PC-9 (cell line): ENCODE measurements around the gene RPS5. TPM values are rescaled to one million over a fixed set of nuclear protein-coding genes. Genes with fewer than 3 reads are reported as not detected.

Experiments
- BruUV-seq: library from RNA; stranded (reverse); fragments of 400-500 nt; replicated peaks from 2 replicates; lab custom pipeline; 2021; lab: Mats Ljungman, UMichigan
- CTCF ChIA-PET: fragments of 300-600 bp; sonication (Branson Sonifier 250); formaldehyde crosslinking; loops from one replicate; lab custom pipeline; 2022; ENCODE audit warnings: antibody characterized with exemption; lab: Charles Lee
- POLR2A ChIA-PET: fragments of 300-600 bp; sonication (Branson Sonifier 250); formaldehyde crosslinking; loops from one replicate; lab custom pipeline; 2022; ENCODE audit warnings: antibody characterized with exemption; ENCODE audit not compliant: unreplicated experiment; lab: Charles Lee
- DNase-seq, 2 experiments: peaks; one replicate each; pipeline versions ENCODE4 v3.0.0 to v3.0.0-alpha.2; 2015 to 2022; ENCODE audit warnings: mixed read lengths in 1 of 2
- H2AFZ ChIP-seq: fragments of 200-600 bp; sonication (generic); 2 replicates; pipeline ENCODE4 v1.8.1; 2017; ENCODE audit warnings: antibody characterized with exemption
- H3F3A ChIP-seq: fragments of 200-600 bp; sonication (generic); 2 replicates; pipeline ENCODE4 v1.8.1; 2017; ENCODE audit warnings: antibody characterized with exemption, mild to moderate bottlenecking, low read depth; ENCODE audit not compliant: insufficient read depth
- H3K27ac ChIP-seq: fragments of 200-600 bp; sonication (generic); 2 replicates; pipeline ENCODE4 v1.6.1; 2016; ENCODE audit warnings: mixed run types
- H3K27me3 ChIP-seq: fragments of 200-600 bp; sonication (generic); 2 replicates; pipeline ENCODE4 v1.6.1; 2016; ENCODE audit warnings: low read depth, mixed run types; ENCODE audit not compliant: insufficient read depth
- H3K36me3 ChIP-seq: fragments of 200-600 bp; sonication (generic); 2 replicates; pipeline ENCODE4 v1.6.1; 2016; ENCODE audit warnings: low read depth, mixed run types
- H3K4me1 ChIP-seq: fragments of 200-600 bp; sonication (generic); replicated peaks from 2 replicates; pipeline ENCODE4 v1.6.1; 2016; ENCODE audit warnings: mixed run types; ENCODE audit not compliant: insufficient read depth
- H3K4me2 ChIP-seq: fragments of 200-600 bp; sonication (generic); 2 replicates; pipeline ENCODE4 v1.6.1; 2017; ENCODE audit warnings: mixed run types
- H3K4me3 ChIP-seq: fragments of 200-600 bp; sonication (generic); 2 replicates; pipeline ENCODE4 v1.6.1; 2016; ENCODE audit warnings: mixed run types
- H3K79me2 ChIP-seq: fragments of 200-600 bp; sonication (generic); 2 replicates; pipeline ENCODE4 v1.6.1; 2017; ENCODE audit warnings: low read depth, mixed run types
- H3K9me2 ChIP-seq: fragments of 200-600 bp; sonication (generic); 2 replicates; pipeline ENCODE4 v1.8.1; 2017; ENCODE audit warnings: mild to moderate bottlenecking; ENCODE audit not compliant: insufficient read depth
- H3K9me3 ChIP-seq: fragments of 200-600 bp; sonication (generic); 2 replicates; pipeline ENCODE4 v1.8.1; 2016; ENCODE audit warnings: low read depth; ENCODE audit not compliant: insufficient read depth
- H4K20me1 ChIP-seq: fragments of 200-600 bp; sonication (generic); 2 replicates; pipeline ENCODE4 v1.8.1; 2017; ENCODE audit not compliant: insufficient read depth
- CTCF ChIP-seq: fragments of 200-600 bp; sonication (generic); conservative IDR thresholded peaks from 2 replicates; pipeline ENCODE4 v1.6.1; 2017; ENCODE audit warnings: mixed run types, antibody characterized with exemption, mild to moderate bottlenecking, moderate library complexity
- EZH2 ChIP-seq: fragments of 200-600 bp; sonication (generic); IDR thresholded peaks from 2 replicates; pipeline ENCODE4 v1.8.0; 2017; ENCODE audit warnings: antibody characterized with exemption, low read depth
- intact Hi-C: fragments of 100-400 bp; cut with micrococcal nuclease; formaldehyde crosslinking; loops from one replicate; pipeline ENCODE4 v1.10.0; 2022; ENCODE audit not compliant: unreplicated experiment
- total RNA-seq: library from RNA; stranded (reverse); gene quantifications from 2 replicates; pipeline ENCODE4 v1.2.3, GENCODE V29; 2021

RPS5 gene
- total RNA-seq, 1 experiment from 2014 or later: 961 TPM

DNA sequence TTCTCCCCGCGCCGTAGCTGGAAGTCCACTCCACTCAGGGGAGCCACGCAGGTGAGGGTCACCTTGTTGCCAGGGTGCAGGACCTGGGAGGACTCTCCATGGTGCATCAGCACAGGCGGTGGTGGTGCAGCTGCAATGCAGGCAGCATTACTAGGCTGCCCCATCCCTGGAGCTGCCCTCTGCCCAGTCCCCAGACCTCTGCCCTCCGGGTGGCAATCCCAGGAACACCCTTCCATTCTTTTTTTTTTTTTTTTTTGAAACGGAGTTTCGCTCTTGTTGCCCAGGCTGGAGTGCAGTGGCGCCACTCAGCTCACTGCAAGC lies 35.6 kb upstream of the RPS5 start:
- no peaks in the 10 kb centered on the region for H3K36me3 ChIP-seq
- H3K4me1 ChIP-seq: no peaks in the 10 kb centered on the region
- no TSS peak for BruUV-seq
- no peak for TF ChIP-seq CTCF
- TF ChIP-seq EZH2: no peak
- intact Hi-C loops: no loop called here
- H3K79me2 ChIP-seq: no peaks in the 10 kb centered on the region
- H3K27me3 ChIP-seq: no peaks in the 10 kb centered on the region
- no peaks in the 10 kb centered on the region for H3K9me3 ChIP-seq
- no peak overlapping the region for H3K27ac ChIP-seq
- POLR2A ChIA-PET: interaction anchor here (0.6 to 0.7 kb wide), 2 partner anchors 28 to 80 kb away, joined by 3 to 26 read pairs; no protein-coding TSS in a partner anchor
- no peak overlapping the region for H2AFZ ChIP-seq
- no peaks in the 10 kb centered on the region for H3F3A ChIP-seq
- no peak overlapping the region for H3K4me2 ChIP-seq
- CTCF ChIA-PET: no interaction called here
- no peak for DNase-seq
- no peak overlapping the region for H3K4me3 ChIP-seq
- no peaks in the 10 kb centered on the region for H4K20me1 ChIP-seq
- no peaks in the 10 kb centered on the region for H3K9me2 ChIP-seq

- DNase-seq: no peak
- intact Hi-C loops: no loop called here
- ChIA-PET POLR2A (interaction anchor here (0.6 to 0.7 kb wide), 2 partner anchors 28 to 80 kb away, joined by 3 to 26 read pairs; no protein-coding TSS in a partner anchor), CTCF (no interaction called here)
- no peaks in the 10 kb centered on the region for H3K36me3 ChIP-seq
- H4K20me1 ChIP-seq: no peaks in the 10 kb centered on the region
- no peak overlapping the region for H3K27ac ChIP-seq
- no peaks in the 10 kb centered on the region for H3K27me3 ChIP-seq
- H3K9me3 ChIP-seq: no peaks in the 10 kb centered on the region
- no peak for TF ChIP-seq CTCF
- no peak for TF ChIP-seq EZH2
- no peaks in the 10 kb centered on the region for H3K9me2 ChIP-seq
- H2AFZ ChIP-seq: no peak overlapping the region
- H3K4me1 ChIP-seq: no peaks in the 10 kb centered on the region
- no peak overlapping the region for H3K4me3 ChIP-seq
- BruUV-seq: no TSS peak
- no peaks in the 10 kb centered on the region for H3K79me2 ChIP-seq
- H3K4me2 ChIP-seq: no peak overlapping the region
- H3F3A ChIP-seq: no peaks in the 10 kb centered on the region
Observed at GRCh38 chr19:58351990-58352755, 34.9 kb upstream of the RPS5 start.

DNA sequence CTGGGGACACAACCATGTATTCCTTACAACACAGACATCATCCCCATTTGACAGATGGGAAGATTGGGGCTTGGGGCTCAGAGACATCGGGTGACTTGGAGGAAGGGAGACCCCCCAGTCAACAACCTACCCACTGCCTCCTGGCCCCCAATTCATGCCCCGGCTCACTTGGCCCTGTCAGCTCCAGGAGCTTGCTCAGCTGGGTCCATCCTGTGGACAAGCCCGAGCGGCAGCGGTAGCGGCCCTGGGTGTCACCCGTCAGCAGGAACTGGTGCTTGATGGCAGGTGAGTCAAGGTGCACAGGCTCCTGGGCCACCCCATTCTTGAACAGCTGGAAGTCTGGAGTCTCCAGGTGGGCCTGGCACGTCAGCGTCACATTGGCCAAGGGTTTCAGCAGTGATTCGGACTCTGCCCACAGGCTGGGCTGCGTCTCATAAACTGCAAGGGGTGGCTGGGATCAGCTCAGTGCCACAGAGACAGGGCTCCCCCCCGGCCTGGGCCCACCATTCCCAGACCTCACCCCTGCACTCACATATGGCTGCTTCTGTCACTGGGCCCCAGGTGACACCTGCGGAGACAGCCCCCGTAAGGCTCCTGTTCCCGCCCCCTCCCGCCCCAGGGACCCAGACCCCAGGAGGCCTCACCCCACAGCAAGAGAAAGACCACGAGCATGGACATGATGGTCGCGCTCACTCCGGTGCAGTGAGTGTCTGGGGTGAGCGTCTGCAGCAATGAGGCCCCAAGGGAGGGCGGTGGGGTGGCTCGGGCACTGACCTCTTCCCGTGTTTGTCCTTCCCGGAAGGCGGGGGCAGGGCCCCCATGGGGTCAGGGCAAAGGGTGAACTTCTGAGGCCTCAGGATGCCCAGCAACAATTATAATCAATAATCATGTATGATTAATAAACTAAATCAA lies 34.1 kb upstream of the RPS5 start, which contains the start of gene A1BG:
Gene A1BG (minus strand): TSS at position 733 of the 912 bp plus-strand sequence. CDS start 55 bp downstream, at position 678.
- no peaks in the 10 kb centered on the region for H3K9me2 ChIP-seq
- no peaks in the 10 kb centered on the region for H3K36me3 ChIP-seq
- H4K20me1 ChIP-seq: no peaks in the 10 kb centered on the region
- H3K4me1 ChIP-seq: no peaks in the 10 kb centered on the region
- TF ChIP-seq CTCF (no peak), EZH2 (no peak)
- no peak within 1 kb of the TSS for H2AFZ ChIP-seq
- CTCF ChIA-PET: no interaction called here
- H3F3A ChIP-seq: no peaks in the 10 kb centered on the region
- POLR2A ChIA-PET: no interaction called here
- no peaks in the 10 kb centered on the region for H3K27me3 ChIP-seq
- H3K9me3 ChIP-seq: no peaks in the 10 kb centered on the region
- H3K4me2 ChIP-seq: no peak within 1 kb of the TSS
- no peak for DNase-seq
- no peaks in the 10 kb centered on the region for H3K79me2 ChIP-seq
- H3K4me3 ChIP-seq: no peak within 1 kb of the TSS
- H3K27ac ChIP-seq: no peak within 1 kb of the TSS
- no TSS peak for BruUV-seq
- intact Hi-C loops: no loop called here
